Activated naive CD8-positive, alpha-beta T cell treated with anti-CD3 and anti-CD28 coated beads, Interleukin-2, amount 50 U/mL, for 24 hours (primary cell): ENCODE measurements around the gene SSNA1.
A peak's percentile ranks its signal among the peaks of the same experiment; 100 is the strongest.

Source experiments
- ATAC-seq: fragments of 150-1000 bp; cut with Tn5 transposase; one replicate; pipeline ENCODE4 v1.10.0; 2021
- DNase-seq: peaks from one replicate; pipeline ENCODE4 v3.0.0; 2021
- H3K27ac Mint-ChIP-seq: one replicate; pipeline ENCODE4 v1.8.0; 2021; ENCODE audit warnings: mild to moderate bottlenecking, mixed read lengths
- H3K27me3 Mint-ChIP-seq: one replicate; pipeline ENCODE4 v1.8.0; 2021; ENCODE audit warnings: mixed read lengths
- H3K36me3 Mint-ChIP-seq: one replicate; pipeline ENCODE4 v1.8.0; 2021; ENCODE audit warnings: low read depth, mixed read lengths
- H3K4me1 Mint-ChIP-seq: one replicate; pipeline ENCODE4 v1.8.0; 2021; ENCODE audit warnings: mixed read lengths
- H3K4me3 Mint-ChIP-seq: one replicate; pipeline ENCODE4 v1.8.0; 2021; ENCODE audit warnings: mild to moderate bottlenecking, moderate library complexity, mixed read lengths
- H3K9me3 Mint-ChIP-seq: one replicate; pipeline ENCODE4 v1.8.0; 2021; ENCODE audit warnings: mixed read lengths

SSNA1 gene

GRCh38 chr9:137170486-137171148 lies 17.9 kb upstream of the SSNA1 start:
- H3K4me1 Mint-ChIP-seq, result no peaks in the 10 kb centered on the region
- no peak overlapping the region for H3K4me3 Mint-ChIP-seq
- no peak overlapping the region for H3K27ac Mint-ChIP-seq
- ATAC-seq, result no peak
- H3K36me3 Mint-ChIP-seq, result no peaks in the 10 kb centered on the region
- DNase-seq, result no peak
- H3K27me3 Mint-ChIP-seq, result peaks cover 22% of the 10 kb centered on the region
- H3K9me3 Mint-ChIP-seq, result no peaks in the 10 kb centered on the region

GRCh38 chr9:137171149-137171900 lies 17.2 kb upstream of the SSNA1 start:
- no peak for ATAC-seq
- no peaks in the 10 kb centered on the region for H3K9me3 Mint-ChIP-seq
- H3K27me3 Mint-ChIP-seq, result peaks cover 20% of the 10 kb centered on the region
- no peak overlapping the region for H3K27ac Mint-ChIP-seq
- H3K4me1 Mint-ChIP-seq, result no peaks in the 10 kb centered on the region
- H3K36me3 Mint-ChIP-seq, result no peaks in the 10 kb centered on the region
- H3K4me3 Mint-ChIP-seq, result no peak overlapping the region
- DNase-seq, result no peak

- DNase-seq (no peak), ATAC-seq (no peak)
- Mint-ChIP-seq H3K9me3 (no peaks in the 10 kb centered on the region), H3K4me3 (no peak overlapping the region), H3K36me3 (no peaks in the 10 kb centered on the region), H3K27me3 (peaks cover 11% of the 10 kb centered on the region), H3K4me1 (no peaks in the 10 kb centered on the region), H3K27ac (no peak overlapping the region)
Observed at GRCh38 chr9:137172901-137173795, 15.3 kb upstream of the SSNA1 start.

GRCh38 chr9:137173796-137174664 lies 14.4 kb upstream of the SSNA1 start:
- Mint-ChIP-seq H3K4me1 (no peaks in the 10 kb centered on the region), H3K36me3 (no peaks in the 10 kb centered on the region)

GRCh38 chr9:137174722-137175293 lies 13.7 kb upstream of the SSNA1 start:
- ATAC-seq, result peak; percentile 9
- no peak for DNase-seq
- H3K4me1 Mint-ChIP-seq, result no peaks in the 10 kb centered on the region
- no peak overlapping the region for H3K27ac Mint-ChIP-seq
- H3K9me3 Mint-ChIP-seq, result no peaks in the 10 kb centered on the region
- no peak overlapping the region for H3K4me3 Mint-ChIP-seq
- peaks cover 7% of the 10 kb centered on the region for H3K27me3 Mint-ChIP-seq
- peaks cover 2% of the 10 kb centered on the region for H3K36me3 Mint-ChIP-seq

More at GRCh38 chr9:137173796-137174664, 14.4 kb upstream of the SSNA1 start:
- H3K9me3 Mint-ChIP-seq, result no peaks in the 10 kb centered on the region
- H3K4me3 Mint-ChIP-seq, result no peak overlapping the region
- H3K27me3 Mint-ChIP-seq, result peaks cover 7% of the 10 kb centered on the region
- DNase-seq, result no peak
- no peak overlapping the region for H3K27ac Mint-ChIP-seq
- no peak for ATAC-seq

- H3K4me3 Mint-ChIP-seq, result no peak overlapping the region
- ATAC-seq (no peak), DNase-seq (no peak)
- H3K9me3 Mint-ChIP-seq, result no peaks in the 10 kb centered on the region
- no peak overlapping the region for H3K27ac Mint-ChIP-seq
- no peaks in the 10 kb centered on the region for H3K4me1 Mint-ChIP-seq
- H3K36me3 Mint-ChIP-seq, result peaks cover 2% of the 10 kb centered on the region
- peaks cover 2% of the 10 kb centered on the region for H3K27me3 Mint-ChIP-seq
Observed at GRCh38 chr9:137175345-137175961, 13.0 kb upstream of the SSNA1 start.

- DNase-seq (no peak), ATAC-seq (no peak)
- no peaks in the 10 kb centered on the region for H3K9me3 Mint-ChIP-seq
- H3K27me3 Mint-ChIP-seq, result no peaks in the 10 kb centered on the region
- H3K36me3 Mint-ChIP-seq, result peaks cover 2% of the 10 kb centered on the region
- no peak overlapping the region for H3K4me3 Mint-ChIP-seq
- no peaks in the 10 kb centered on the region for H3K4me1 Mint-ChIP-seq
- no peak overlapping the region for H3K27ac Mint-ChIP-seq
Observed at GRCh38 chr9:137176302-137177182, 11.9 kb upstream of the SSNA1 start.

- Mint-ChIP-seq H3K4me3 (no peak overlapping the region), H3K36me3 (peaks cover 9% of the 10 kb centered on the region), H3K4me1 (no peaks in the 10 kb centered on the region)
Observed at GRCh38 chr9:137178201-137178938, 10.1 kb upstream of the SSNA1 start.

GRCh38 chr9:137178939-137179630 lies 9.4 kb upstream of the SSNA1 start:
- H3K27ac Mint-ChIP-seq, result no peak overlapping the region
- H3K9me3 Mint-ChIP-seq, result no peaks in the 10 kb centered on the region
- H3K36me3 Mint-ChIP-seq, result peaks cover 10% of the 10 kb centered on the region
- ATAC-seq, result no peak
- H3K4me1 Mint-ChIP-seq, result no peaks in the 10 kb centered on the region
- no peak overlapping the region for H3K4me3 Mint-ChIP-seq
- no peaks in the 10 kb centered on the region for H3K27me3 Mint-ChIP-seq
- no peak for DNase-seq

More at GRCh38 chr9:137178201-137178938, 10.1 kb upstream of the SSNA1 start:
- no peak overlapping the region for H3K27ac Mint-ChIP-seq
- no peaks in the 10 kb centered on the region for H3K27me3 Mint-ChIP-seq
- DNase-seq (no peak), ATAC-seq (no peak)
- H3K9me3 Mint-ChIP-seq, result no peaks in the 10 kb centered on the region

GRCh38 chr9:137179761-137180160 lies 8.7 kb upstream of the SSNA1 start:
- H3K27ac Mint-ChIP-seq, result no peak overlapping the region
- no peaks in the 10 kb centered on the region for H3K9me3 Mint-ChIP-seq
- no peak for ATAC-seq

GRCh38 chr9:137180491-137180890 lies 8.0 kb upstream of the SSNA1 start:
- H3K27me3 Mint-ChIP-seq, result no peaks in the 10 kb centered on the region
- DNase-seq (no peak), ATAC-seq (no peak)
- no peaks in the 10 kb centered on the region for H3K9me3 Mint-ChIP-seq
- peaks cover 10% of the 10 kb centered on the region for H3K36me3 Mint-ChIP-seq
- no peak overlapping the region for H3K27ac Mint-ChIP-seq
- no peaks in the 10 kb centered on the region for H3K4me1 Mint-ChIP-seq
- H3K4me3 Mint-ChIP-seq, result no peak overlapping the region

More at GRCh38 chr9:137179761-137180160, 8.7 kb upstream of the SSNA1 start:
- Mint-ChIP-seq H3K36me3 (peaks cover 10% of the 10 kb centered on the region), H3K27me3 (no peaks in the 10 kb centered on the region), H3K4me1 (no peaks in the 10 kb centered on the region), H3K4me3 (no peak overlapping the region)
- DNase-seq, result no peak

GRCh38 chr9:137181680-137182079 lies 6.8 kb upstream of the SSNA1 start:
- Mint-ChIP-seq H3K9me3 (no peaks in the 10 kb centered on the region), H3K27me3 (no peaks in the 10 kb centered on the region), H3K27ac (no peak overlapping the region), H3K4me1 (peaks cover 6% of the 10 kb centered on the region), H3K4me3 (no peak overlapping the region), H3K36me3 (peaks cover 10% of the 10 kb centered on the region)
- no peak for ATAC-seq
- no peak for DNase-seq
